Measurements from ENCODE around the gene CMTM7. TPM values are rescaled to one million over a fixed set of nuclear protein-coding genes. Genes with fewer than 3 reads are reported as not detected.
A peak's percentile ranks its signal among the peaks of the same experiment; 100 is the strongest.

Gene CMTM7
- total and polyA plus RNA-seq, 2 of the 13 experiments (the other 11 are each of a cell fraction or from before 2014, with no cell fraction given), result 20.9 to 21.4 TPM

DNA sequence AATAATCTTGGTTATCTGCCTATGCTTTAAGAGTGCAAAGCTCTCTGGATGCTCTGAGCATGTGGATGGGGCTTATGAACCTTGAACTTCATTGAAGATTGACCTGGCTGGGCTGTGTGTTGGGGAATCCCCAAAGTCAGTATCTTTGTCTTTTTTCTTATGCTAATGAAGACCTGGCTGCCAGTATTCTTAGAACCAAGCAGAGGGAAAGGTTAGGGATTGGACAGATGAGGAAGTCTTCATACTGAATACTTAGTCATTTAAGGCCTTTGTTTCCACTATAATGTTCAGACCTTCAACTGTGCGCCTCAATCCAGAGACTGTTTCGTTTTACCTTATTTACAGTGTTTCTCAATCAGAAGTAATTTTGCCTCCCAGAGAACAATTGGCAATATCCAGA lies 42.5 kb upstream of the CMTM7 start (continued):
- TF ChIP-seq, protein P1, sequence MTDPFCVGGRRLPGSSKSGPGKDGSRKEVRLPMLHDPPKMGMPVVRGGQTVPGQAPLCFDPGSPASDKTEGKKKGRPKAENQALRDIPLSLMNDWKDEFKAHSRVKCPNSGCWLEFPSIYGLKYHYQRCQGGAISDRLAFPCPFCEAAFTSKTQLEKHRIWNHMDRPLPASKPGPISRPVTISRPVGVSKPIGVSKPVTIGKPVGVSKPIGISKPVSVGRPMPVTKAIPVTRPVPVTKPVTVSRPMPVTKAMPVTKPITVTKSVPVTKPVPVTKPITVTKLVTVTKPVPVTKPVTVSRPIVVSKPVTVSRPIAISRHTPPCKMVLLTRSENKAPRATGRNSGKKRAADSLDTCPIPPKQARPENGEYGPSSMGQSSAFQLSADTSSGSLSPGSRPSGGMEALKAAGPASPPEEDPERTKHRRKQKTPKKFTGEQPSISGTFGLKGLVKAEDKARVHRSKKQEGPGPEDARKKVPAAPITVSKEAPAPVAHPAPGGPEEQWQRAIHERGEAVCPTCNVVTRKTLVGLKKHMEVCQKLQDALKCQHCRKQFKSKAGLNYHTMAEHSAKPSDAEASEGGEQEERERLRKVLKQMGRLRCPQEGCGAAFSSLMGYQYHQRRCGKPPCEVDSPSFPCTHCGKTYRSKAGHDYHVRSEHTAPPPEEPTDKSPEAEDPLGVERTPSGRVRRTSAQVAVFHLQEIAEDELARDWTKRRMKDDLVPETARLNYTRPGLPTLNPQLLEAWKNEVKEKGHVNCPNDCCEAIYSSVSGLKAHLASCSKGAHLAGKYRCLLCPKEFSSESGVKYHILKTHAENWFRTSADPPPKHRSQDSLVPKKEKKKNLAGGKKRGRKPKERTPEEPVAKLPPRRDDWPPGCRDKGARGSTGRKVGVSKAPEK (CRISPR knock-in tag; IDR thresholded peaks at IDR 0.05; ENCODE audit: borderline replicate concordance), result no peak
- TF ChIP-seq, protein P2, sequence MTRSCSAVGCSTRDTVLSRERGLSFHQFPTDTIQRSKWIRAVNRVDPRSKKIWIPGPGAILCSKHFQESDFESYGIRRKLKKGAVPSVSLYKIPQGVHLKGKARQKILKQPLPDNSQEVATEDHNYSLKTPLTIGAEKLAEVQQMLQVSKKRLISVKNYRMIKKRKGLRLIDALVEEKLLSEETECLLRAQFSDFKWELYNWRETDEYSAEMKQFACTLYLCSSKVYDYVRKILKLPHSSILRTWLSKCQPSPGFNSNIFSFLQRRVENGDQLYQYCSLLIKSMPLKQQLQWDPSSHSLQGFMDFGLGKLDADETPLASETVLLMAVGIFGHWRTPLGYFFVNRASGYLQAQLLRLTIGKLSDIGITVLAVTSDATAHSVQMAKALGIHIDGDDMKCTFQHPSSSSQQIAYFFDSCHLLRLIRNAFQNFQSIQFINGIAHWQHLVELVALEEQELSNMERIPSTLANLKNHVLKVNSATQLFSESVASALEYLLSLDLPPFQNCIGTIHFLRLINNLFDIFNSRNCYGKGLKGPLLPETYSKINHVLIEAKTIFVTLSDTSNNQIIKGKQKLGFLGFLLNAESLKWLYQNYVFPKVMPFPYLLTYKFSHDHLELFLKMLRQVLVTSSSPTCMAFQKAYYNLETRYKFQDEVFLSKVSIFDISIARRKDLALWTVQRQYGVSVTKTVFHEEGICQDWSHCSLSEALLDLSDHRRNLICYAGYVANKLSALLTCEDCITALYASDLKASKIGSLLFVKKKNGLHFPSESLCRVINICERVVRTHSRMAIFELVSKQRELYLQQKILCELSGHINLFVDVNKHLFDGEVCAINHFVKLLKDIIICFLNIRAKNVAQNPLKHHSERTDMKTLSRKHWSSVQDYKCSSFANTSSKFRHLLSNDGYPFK (CRISPR knock-in tag; IDR thresholded peaks at IDR 0.05; ENCODE audit: borderline replicate concordance), result no peak
- TF ChIP-seq RARA (CRISPR knock-in tag; IDR thresholded peaks at IDR 0.05) (peak; percentile 58), ZNF263 (CRISPR knock-in tag; IDR thresholded peaks at IDR 0.05) (no peak), HOXD1 (CRISPR knock-in tag; IDR thresholded peaks at IDR 0.05) (no peak), SAP130 (CRISPR knock-in tag; IDR thresholded peaks at IDR 0.05; ENCODE audit: low read depth) (0 out of 2 replicates have a peak, but pooled peaks have one; percentile 12), HDAC2 (CRISPR knock-in tag; IDR thresholded peaks at IDR 0.05) (no peak), ZNF282 (IDR thresholded peaks at IDR 0.05; ENCODE audit: partially characterized antibody) (no peak), ZMAT3 (CRISPR knock-in tag; conservative IDR thresholded peaks at IDR 0.05) (no peak), SATB2 (CRISPR knock-in tag; IDR thresholded peaks at IDR 0.05) (no peak), ZNF790 (CRISPR knock-in tag; IDR thresholded peaks at IDR 0.05; ENCODE audit: borderline replicate concordance) (no peak), SOX13 (IDR thresholded peaks at IDR 0.05) (no peak), SOX13 (CRISPR knock-in tag; conservative IDR thresholded peaks at IDR 0.05 in 1 of 2, IDR thresholded peaks at IDR 0.05 in 1 of 2) (peak in 1 of 2 experiments; percentile 60; a peak in 1 of 4 replicates), TRIM22 (IDR thresholded peaks at IDR 0.05) (no peak), ZSCAN20 (CRISPR knock-in tag; IDR thresholded peaks at IDR 0.05; ENCODE audit: borderline replicate concordance) (no peak), HNF4A (CRISPR knock-in tag; IDR thresholded peaks at IDR 0.05) (peak; percentile 75), PRDM4 (CRISPR knock-in tag; IDR thresholded peaks at IDR 0.05; ENCODE audit: borderline replicate concordance) (no peak), TBP (CRISPR knock-in tag; IDR thresholded peaks at IDR 0.05) (no peak), ERF (CRISPR knock-in tag; IDR thresholded peaks at IDR 0.05) (no peak)
- TF ChIP-seq, protein P3, sequence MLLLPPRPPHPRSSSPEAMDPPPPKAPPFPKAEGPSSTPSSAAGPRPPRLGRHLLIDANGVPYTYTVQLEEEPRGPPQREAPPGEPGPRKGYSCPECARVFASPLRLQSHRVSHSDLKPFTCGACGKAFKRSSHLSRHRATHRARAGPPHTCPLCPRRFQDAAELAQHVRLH (CRISPR knock-in tag; IDR thresholded peaks at IDR 0.05; ENCODE audit: borderline replicate concordance, low read depth), result no peak
- TF ChIP-seq, protein P4, sequence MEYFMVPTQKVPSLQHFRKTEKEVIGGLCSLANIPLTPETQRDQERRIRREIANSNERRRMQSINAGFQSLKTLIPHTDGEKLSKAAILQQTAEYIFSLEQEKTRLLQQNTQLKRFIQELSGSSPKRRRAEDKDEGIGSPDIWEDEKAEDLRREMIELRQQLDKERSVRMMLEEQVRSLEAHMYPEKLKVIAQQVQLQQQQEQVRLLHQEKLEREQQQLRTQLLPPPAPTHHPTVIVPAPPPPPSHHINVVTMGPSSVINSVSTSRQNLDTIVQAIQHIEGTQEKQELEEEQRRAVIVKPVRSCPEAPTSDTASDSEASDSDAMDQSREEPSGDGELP (IDR thresholded peaks at IDR 0.05; ENCODE audit: borderline replicate concordance, low read depth), result no peak
